Testis (tissue), 2 donors: ENCODE results near the gene SPESP1.

Experiments
- POLR2A ChIP-seq: fragments of 450-650 bp; IDR thresholded peaks from one replicate; pipeline ENCODE4 v1.6.1; 2017; ENCODE audit warnings: antibody characterized with exemption, mild to moderate bottlenecking, moderate library complexity
- TF ChIP-seq, protein P1 (sequence below), 3 experiments: fragments of 450-650 bp in 2 of 3; fragments of 200-600 bp in 1 of 3; sonication (generic) in 1 of 3; IDR thresholded peaks; one replicate each; pipeline ENCODE4 v1.5.1; 2016 to 2019; ENCODE audit warnings: antibody characterized with exemption in 3 of 3, mild to moderate bottlenecking in 2 of 3, moderate library complexity in 1 of 3

DNA sequence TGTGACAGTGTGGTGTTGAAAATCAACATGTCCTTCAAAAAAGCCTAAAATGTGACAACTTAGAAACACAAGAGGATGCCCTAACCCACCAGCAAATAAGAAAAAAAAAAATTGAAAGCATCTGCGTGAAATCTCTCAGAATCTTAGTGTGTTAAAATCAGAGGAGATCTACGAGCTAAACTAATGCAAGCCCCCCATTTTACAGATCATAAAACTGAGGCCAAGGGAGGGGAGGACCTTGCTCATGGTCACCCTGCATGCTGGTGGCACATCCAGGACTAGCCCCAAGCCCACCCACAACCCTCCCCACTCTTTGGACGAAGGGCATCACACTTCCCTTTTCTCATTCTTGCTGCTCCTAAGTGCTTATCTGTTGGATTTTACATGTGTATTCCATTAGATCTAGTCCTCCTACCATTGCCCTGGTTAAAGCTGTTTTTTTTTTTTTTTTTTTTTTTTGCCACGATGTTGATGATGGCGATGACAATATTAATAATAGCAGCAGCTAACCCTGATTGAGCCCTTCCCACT lies 55.1 kb downstream of the SPESP1 start:
- TF ChIP-seq, protein P1, sequence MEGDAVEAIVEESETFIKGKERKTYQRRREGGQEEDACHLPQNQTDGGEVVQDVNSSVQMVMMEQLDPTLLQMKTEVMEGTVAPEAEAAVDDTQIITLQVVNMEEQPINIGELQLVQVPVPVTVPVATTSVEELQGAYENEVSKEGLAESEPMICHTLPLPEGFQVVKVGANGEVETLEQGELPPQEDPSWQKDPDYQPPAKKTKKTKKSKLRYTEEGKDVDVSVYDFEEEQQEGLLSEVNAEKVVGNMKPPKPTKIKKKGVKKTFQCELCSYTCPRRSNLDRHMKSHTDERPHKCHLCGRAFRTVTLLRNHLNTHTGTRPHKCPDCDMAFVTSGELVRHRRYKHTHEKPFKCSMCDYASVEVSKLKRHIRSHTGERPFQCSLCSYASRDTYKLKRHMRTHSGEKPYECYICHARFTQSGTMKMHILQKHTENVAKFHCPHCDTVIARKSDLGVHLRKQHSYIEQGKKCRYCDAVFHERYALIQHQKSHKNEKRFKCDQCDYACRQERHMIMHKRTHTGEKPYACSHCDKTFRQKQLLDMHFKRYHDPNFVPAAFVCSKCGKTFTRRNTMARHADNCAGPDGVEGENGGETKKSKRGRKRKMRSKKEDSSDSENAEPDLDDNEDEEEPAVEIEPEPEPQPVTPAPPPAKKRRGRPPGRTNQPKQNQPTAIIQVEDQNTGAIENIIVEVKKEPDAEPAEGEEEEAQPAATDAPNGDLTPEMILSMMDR (IDR thresholded peaks at IDR 0.05) = no peak
- TF ChIP-seq POLR2A = no peak
